Measurements from ENCODE around the gene ARFRP1. TPM values are rescaled to one million over a fixed set of nuclear protein-coding genes. Genes with fewer than 3 reads are reported as not detected.
A peak's percentile ranks its signal among the peaks of the same experiment; 100 is the strongest.

The ARFRP1 gene
- total and polyA plus RNA-seq, 2 of the 13 experiments (the other 11 are each of a cell fraction or from before 2014, with no cell fraction given): 32.0 to 51.1 TPM

- TF ChIP-seq ZNF276 (CRISPR knock-in tag; IDR thresholded peaks at IDR 0.05; ENCODE audit: low read depth) (0 out of 2 replicates have a peak, but pooled peaks have one; percentile 31), ZNF460 (CRISPR knock-in tag; IDR thresholded peaks at IDR 0.05; ENCODE audit: borderline replicate concordance) (no peak; the same call in 1 of the 2 replicates), CCAR2 (optimal IDR thresholded peaks at IDR 0.05; ENCODE audit: low read depth, low read length) (peak; percentile 74), RBM39 (IDR thresholded peaks at IDR 0.05; ENCODE audit: low read depth, low read length, poor library complexity, severe bottlenecking) (peak; percentile 98), ZFP91 (CRISPR knock-in tag; IDR thresholded peaks at IDR 0.05; ENCODE audit: borderline replicate concordance) (peak; percentile 97), ZNF296 (CRISPR knock-in tag; conservative IDR thresholded peaks at IDR 0.05) (peak; percentile 90), ZNF180 (CRISPR knock-in tag; IDR thresholded peaks at IDR 0.05; ENCODE audit: borderline replicate concordance, low read depth) (0 out of 2 replicates have a peak, but pooled peaks have one; percentile 74), ZNF556 (CRISPR knock-in tag; IDR thresholded peaks at IDR 0.05; ENCODE audit: borderline replicate concordance) (peak; percentile 98), RERE (CRISPR knock-in tag; IDR thresholded peaks at IDR 0.05; ENCODE audit: low read depth) (peak; percentile 68; the same call in 1 of the 2 replicates), MIER2 (CRISPR knock-in tag; IDR thresholded peaks at IDR 0.05) (no peak; the same call in 1 of the 2 replicates), ZNF281 (CRISPR knock-in tag; IDR thresholded peaks at IDR 0.05; ENCODE audit: borderline replicate concordance) (peak; percentile 90), ARNTL (CRISPR knock-in tag; IDR thresholded peaks at IDR 0.05) (peak; percentile 99), ZNF101 (CRISPR knock-in tag; IDR thresholded peaks at IDR 0.05; ENCODE audit: borderline replicate concordance, low read depth) (0 out of 2 replicates have a peak, but pooled peaks have one; percentile 60), IKZF4 (CRISPR knock-in tag; IDR thresholded peaks at IDR 0.05; ENCODE audit: borderline replicate concordance, low read depth, not compliant biosample characterization) (peak; percentile 52), TCF7L2 (IDR thresholded peaks at IDR 0.05; ENCODE audit: low read depth, low read length) (no peak)
These were observed 33.0 kb upstream of the ARFRP1 start (continued) for GRCh38 chr20:63740627-63741353.
